K562 (cell line): ENCODE results near the gene SLC26A2. TPM values are rescaled to one million over a fixed set of nuclear protein-coding genes. Genes with fewer than 3 reads are reported as not detected.
A peak's percentile ranks its signal among the peaks of the same experiment; 100 is the strongest.

Source experiments
- ATAC-seq: fragments of 200-7000 bp; cut with Tn5 transposase; 3 replicates; pipeline ENCODE4 v1.9.1; 2020; ENCODE audit warnings: moderate library complexity
- BruUV-seq: library from RNA; stranded (reverse); fragments of 400-500 nt; replicated peaks from 2 replicates; lab custom pipeline; 2021; lab: Mats Ljungman, UMichigan
- CTCF ChIA-PET: fragments of 300-600 bp; formaldehyde crosslinking; extraction: SDS; loops from one replicate; lab custom pipeline; 2021; ENCODE audit warnings: low intra/inter-chr PET ratio; lab: Yijun Ruan, JAX
- POLR2A ChIA-PET: fragments of 300-600, 350-650 bp; sonication (Branson Sonifier 250); formaldehyde crosslinking; extraction: SDS; loops from one replicate; lab custom pipeline; 2021; ENCODE audit warnings: antibody characterized with exemption, inconsistent platforms; lab: Yijun Ruan, JAX
- DNase-seq, 4 experiments: peaks; one replicate each; pipeline versions ENCODE4 v3.0.0 to v3.0.0-alpha.2; 2011 to 2018; ENCODE audit warnings: low spot score in 3 of 4, mixed read lengths in 3 of 4; ENCODE audit errors: extremely low read depth in 1 of 4
- FAIRE-seq: peaks from 2 replicates; lab custom pipeline; 2011; peaks lifted over from hg19 to GRCh38; lab: Jason Lieb, UNC
- H2AFZ ChIP-seq: 2 replicates; pipeline ENCODE4 v1.6.0; 2011; ENCODE audit warnings: low read depth, low read length, control low read depth, inconsistent platforms
- H3K27ac ChIP-seq: fragments of 200-600 bp; 3 replicates; pipeline ENCODE4 v1.8.0; 2011; ENCODE audit warnings: low read depth, mild to moderate bottlenecking, control low read depth, inconsistent platforms, low read length, moderate library complexity, mixed read lengths; ENCODE audit errors: extremely low read depth
- H3K27me3 ChIP-seq, 2 experiments: fragments of 300-600 bp in 1 of 2; 2 replicates in 1 of 2; 3 replicates in 1 of 2; pipeline versions ENCODE4 v1.6.0 to v1.8.0; 2011; ENCODE audit warnings: inconsistent platforms in 2 of 2, low read length in 2 of 2, mild to moderate bottlenecking in 1 of 2, mixed read lengths in 1 of 2, moderate library complexity in 1 of 2; ENCODE audit not compliant: control insufficient read depth in 2 of 2, insufficient read depth in 2 of 2
- H3K36me3 ChIP-seq: fragments of 300-600 bp; 3 replicates; pipeline ENCODE4 v1.8.0; 2011; ENCODE audit warnings: mild to moderate bottlenecking, low read length, inconsistent platforms; ENCODE audit not compliant: control insufficient read depth, insufficient read depth
- H3K4me1 ChIP-seq, 2 experiments: fragments of 200-600 bp in 1 of 2; replicated peaks in 1 of 2; 2 replicates in 1 of 2; 3 replicates in 1 of 2; pipeline versions ENCODE4 v1.5.1 to v1.8.0; 2011; ENCODE audit warnings: inconsistent platforms in 2 of 2, low read length in 2 of 2, mild to moderate bottlenecking in 1 of 2, mixed read lengths in 1 of 2, moderate library complexity in 1 of 2; ENCODE audit not compliant: control insufficient read depth in 2 of 2, insufficient read depth in 2 of 2
- H3K4me2 ChIP-seq: 2 replicates; pipeline ENCODE4 v1.6.1; 2011; ENCODE audit warnings: low read length, control low read depth, inconsistent platforms, mixed read lengths; ENCODE audit not compliant: insufficient read depth
- H3K4me3 ChIP-seq: fragments of 200-600 bp; sonication (generic), shearing (Covaris generic); 2 replicates; pipeline ENCODE4 v1.5.1; 2016; ENCODE audit warnings: control low read depth, inconsistent platforms
- H3K79me2 ChIP-seq: fragments of 200-600 bp; 3 replicates; pipeline ENCODE4 v1.8.0; 2011; ENCODE audit warnings: low read length, inconsistent platforms; ENCODE audit not compliant: control insufficient read depth, insufficient read depth
- H3K9ac ChIP-seq, 2 experiments: 2 replicates each; pipeline versions ENCODE4 v1.6.0 to v1.6.1; 2011; ENCODE audit warnings: low read depth in 2 of 2, low read length in 2 of 2, control low read depth in 1 of 2, inconsistent platforms in 1 of 2, mild to moderate bottlenecking in 1 of 2, mixed read lengths in 1 of 2; ENCODE audit not compliant: insufficient read depth in 1 of 2
- H3K9me1 ChIP-seq: one replicate; pipeline ENCODE4 v1.6.0; 2011; ENCODE audit warnings: inconsistent platforms, mild to moderate bottlenecking, low read length, moderate library complexity; ENCODE audit not compliant: control insufficient read depth, insufficient read depth
- H3K9me3 ChIP-seq: replicated peaks from 2 replicates; pipeline ENCODE4 v1.5.1; 2011; ENCODE audit warnings: low read depth, low read length, inconsistent platforms; ENCODE audit not compliant: control insufficient read depth, insufficient read depth
- H4K20me1 ChIP-seq: replicated peaks from 2 replicates; pipeline ENCODE4 v1.6.1; 2011; ENCODE audit warnings: low read length, inconsistent platforms, mixed read lengths; ENCODE audit not compliant: control insufficient read depth, insufficient read depth
- ARID1B ChIP-seq: fragments of 450-650 bp; IDR thresholded peaks from 2 replicates; pipeline ENCODE4 v1.6.1; 2016; ENCODE audit warnings: antibody characterized with exemption, mild to moderate bottlenecking, inconsistent platforms
- CBFA2T2 ChIP-seq: fragments of 450-650 bp; conservative IDR thresholded peaks from 2 replicates; pipeline ENCODE4 v1.6.1; 2017; ENCODE audit warnings: mild to moderate bottlenecking
- CBFA2T3 ChIP-seq: fragments of 450-650 bp; IDR thresholded peaks from 2 replicates; pipeline ENCODE4 v1.6.1; 2017
- CGGBP1 ChIP-seq: fragments of 250-450 bp; sonication (Bioruptor Pico); IDR thresholded peaks from 2 replicates; pipeline ENCODE4 v1.9.0; 2021; ENCODE audit warnings: mild to moderate bottlenecking
- GATA2 ChIP-seq: sonication (generic); formaldehyde crosslinking; IDR thresholded peaks from 2 replicates; pipeline ENCODE4 v1.4.0; 2020; ENCODE audit warnings: mild to moderate bottlenecking, missing genetic modification reagents
- HINFP ChIP-seq: fragments of 450-650 bp; conservative IDR thresholded peaks from 2 replicates; pipeline ENCODE4 v1.6.1; 2016; ENCODE audit warnings: missing genetic modification characterization, low read depth, mild to moderate bottlenecking, control low read depth, missing compliant biosample characterization
- HNRNPL ChIP-seq: fragments of 200-400 bp; formaldehyde crosslinking; IDR thresholded peaks from 2 replicates; pipeline ENCODE4 v1.6.1; 2017; ENCODE audit warnings: low read depth, mild to moderate bottlenecking, low read length
- RCOR1 ChIP-seq, 2 experiments: IDR thresholded peaks; 2 replicates each; pipeline ENCODE4 v1.6.1; 2012; ENCODE audit warnings: low read depth in 2 of 2, low read length in 2 of 2, borderline replicate concordance in 1 of 2, improper control_type of control experiment in 1 of 2
- TAL1 ChIP-seq: fragments of 450-650 bp; IDR thresholded peaks from 2 replicates; pipeline ENCODE4 v1.6.1; 2016; ENCODE audit warnings: mild to moderate bottlenecking
- TEAD4 ChIP-seq, 2 experiments: sonication (generic) in 1 of 2; formaldehyde crosslinking in 1 of 2; IDR thresholded peaks; 2 replicates each; pipeline versions ENCODE4 v1.6.1 to v1.8.0; 2012 to 2022; ENCODE audit warnings: borderline replicate concordance in 1 of 2, inconsistent platforms in 1 of 2, low read length in 1 of 2, mild to moderate bottlenecking in 1 of 2, missing genetic modification reagents in 1 of 2
- ZNF766 ChIP-seq: fragments of 200-800 bp; sonication (Bioruptor generic); conservative IDR thresholded peaks from 2 replicates; pipeline ENCODE4 v1.6.1; 2016; ENCODE audit warnings: missing genetic modification characterization, missing compliant biosample characterization
- WGBS: fragments of 100-300 bp; shearing (Covaris generic); methylation state at CpG from one replicate; pipeline ENCODE4 v1.1.6; 2016; ENCODE audit warnings: low coverage, mixed read lengths; ENCODE audit not compliant: insufficient coverage; ENCODE audit errors: missing lambda C conversion rate; 5-methylcytosine and 5-hydroxymethylcytosine counted together
- in situ Hi-C: fragments of 300-500 bp; cut with MboI; formaldehyde crosslinking; loops from 4 replicates; pipeline ENCODE4 v1.15.0; 2018; ENCODE audit warnings: inconsistent platforms, mixed read lengths
- intact Hi-C: fragments of 100-400 bp; cut with micrococcal nuclease; formaldehyde crosslinking; loops from 2 replicates; pipeline ENCODE4 v1.14.2; 2022
- polyA plus RNA-seq, 8 experiments: library from polyadenylated mRNA; depleted of rRNA in 4 of 8; stranded (reverse) in 5 of 8; unstranded in 3 of 8; fragments of >200 nt; fragmentation: Nextera tagmentation in 2 of 8; fragmentation: Illumina TruSeq in 1 of 8; extraction: Ambion mirVana in 2 of 8; extraction: Trizol in 1 of 8; gene quantifications; 2 replicates each; pipeline versions ENCODE4 v1.2.1 to v1.2.3, GENCODE V29; 2011 to 2014; ENCODE audit warnings: inconsistent platforms in 1 of 8, missing spikeins in 1 of 8
- total RNA-seq, 7 experiments: library from RNA; depleted of rRNA in 6 of 7; stranded (reverse); fragments of >200 nt in 6 of 7; fragmentation: Illumina TruSeq in 2 of 7; extraction: Trizol in 2 of 7; gene quantifications; 2 replicates each; pipeline versions ENCODE4 v1.2.1 to v1.2.3, GENCODE V29; 2011 to 2021; ENCODE audit warnings: low replicate concordance in 1 of 7

SLC26A2 gene
- total and polyA plus RNA-seq, 9 of the 15 experiments (the other 6 are each of a cell fraction or from before 2014, with no cell fraction given): 1.1 to 6.3 (median 3.6) TPM

- ChIA-PET CTCF (no interaction called here), POLR2A (interaction anchor here (0.7 kb wide), 1 partner anchor 801 kb away, joined by 3 read pairs; no protein-coding TSS in a partner anchor)
- H3K4me1 ChIP-seq: peaks cover 0 to 8% of the 10 kb centered on the region in 2 experiments; a peak in 2 of 5 replicates
- FAIRE-seq: no peak
- H3K4me3 ChIP-seq: no peak overlapping the region
- BruUV-seq: no TSS peak
- no peak overlapping the region for H3K4me2 ChIP-seq
- intact Hi-C loops: no loop called here
- H3K9ac ChIP-seq: peak overlapping the region in 1 of 2 experiments; percentile 29; a peak in 1 of 4 replicates
- TF ChIP-seq CGGBP1 (no peak), RCOR1 (IDR thresholded peaks at IDR 0.05; ENCODE audit: borderline replicate concordance in 1 of 2, low read depth in 2 of 2, low read length in 2 of 2) (0 out of 4 replicates have a peak, but pooled peaks of 1 of the 2 experiments have one; percentile 20), CBFA2T2 (0 out of 2 replicates have a peak, but pooled peaks have one; percentile 7), ARID1B (peak; percentile 38; the same call in 1 of the 2 replicates), CBFA2T3 (peak; percentile 39; the same call in 1 of the 2 replicates), GATA2 (peak; percentile 38; the same call in 1 of the 2 replicates), HNRNPL (no peak), ZNF766 (CRISPR knock-in tag) (0 out of 2 replicates have a peak, but pooled peaks have one; percentile 24), TEAD4 (IDR thresholded peaks at IDR 0.05; ENCODE audit: low read length) (0 out of 2 replicates have a peak, but pooled peaks have one; percentile 8), TEAD4 (CRISPR knock-in tag; IDR thresholded peaks at IDR 0.05; ENCODE audit: borderline replicate concordance) (no peak), TAL1 (0 out of 2 replicates have a peak, but pooled peaks have one; percentile 17), HINFP (tag) (no peak)
- peak overlapping the region; percentile 3; the same call in 1 of the 2 replicates for H2AFZ ChIP-seq
- H3K27me3 ChIP-seq: no peaks in the 10 kb centered on the region
- ATAC-seq: no peak
- no peaks in the 10 kb centered on the region for H3K79me2 ChIP-seq
- no peak for DNase-seq
- 62% methylated on average over 9 of the region's 9 CpGs for WGBS
- H3K9me1 ChIP-seq: no peaks in the 10 kb centered on the region
- no peaks in the 10 kb centered on the region for H4K20me1 ChIP-seq
- no peaks in the 10 kb centered on the region for H3K9me3 ChIP-seq
- in situ Hi-C loops: no loop called here
- no peaks in the 10 kb centered on the region for H3K36me3 ChIP-seq
- no peak overlapping the region for H3K27ac ChIP-seq
Observed at GRCh38 chr5:149953436-149954121, 7.0 kb upstream of the SLC26A2 start.
